HG02678 (cell line): Measurements from ENCODE around the gene CACNA1H.
"Not testable (repeated sequence)": the region's sequence is repeated elsewhere in the genome, so short reads cannot be mapped to it uniquely, and the experiment has no call there.

Experiments used
- ATAC-seq: cut with Tn5 transposase; IDR thresholded peaks from one replicate; pipeline ENCODE4 v1.9.1; 2021; ENCODE audit warnings: mild to moderate bottlenecking, moderate library complexity; ENCODE audit not compliant: unreplicated experiment

The CACNA1H gene

GRCh38 chr16:1262210-1262845 is 109.4 kb downstream of the CACNA1H start:
- no peak for ATAC-seq

GRCh38 chr16:1262846-1263221 is 109.9 kb downstream of the CACNA1H start:
- no peak for ATAC-seq

GRCh38 chr16:1263591-1264344 is 110.9 kb downstream of the CACNA1H start:
- ATAC-seq = no peak

- no peak for ATAC-seq
These were observed 111.6 kb downstream of the CACNA1H start for GRCh38 chr16:1264345-1265089.

- ATAC-seq = no peak
These were observed 112.3 kb downstream of the CACNA1H start for GRCh38 chr16:1265090-1265630.

- ATAC-seq = no peak
These were observed 112.9 kb downstream of the CACNA1H start for GRCh38 chr16:1265826-1266225.

- ATAC-seq = not testable (repeated sequence)
These were observed 116.5 kb downstream of the CACNA1H start for GRCh38 chr16:1269418-1269817.

- no peak for ATAC-seq
These were observed 118.4 kb downstream of the CACNA1H start for GRCh38 chr16:1271380-1271723.
